ENCODE results near the gene GRIK1. TPM values are rescaled to one million over a fixed set of nuclear protein-coding genes. Genes with fewer than 3 reads are reported as not detected.

GRIK1 gene
- total RNA-seq, 1 donor from 2014 or later, result 3.2 TPM

GRCh38 chr21:29753216-29753615 is 186.6 kb downstream of the GRIK1 start:
- TF ChIP-seq POLR2A (IDR thresholded peaks at IDR 0.05), result no peak
- no peak for TF ChIP-seq POLR2AphosphoS5 (IDR thresholded peaks at IDR 0.05; ENCODE audit: insufficient read depth in 1 of 2, low read depth in 1 of 2)
- no peak for TF ChIP-seq CTCF (IDR thresholded peaks at IDR 0.05)
- Histone ChIP-seq H3K27me3 (no peaks in the 10 kb centered on the region), H3K4me3 (no peak overlapping the region), H3K4me1 (no peaks in the 10 kb centered on the region), H3K36me3 (no peaks in the 10 kb centered on the region), H3K9me3 (no peaks in the 10 kb centered on the region), H3K27ac (no peak overlapping the region)
- no peak for DNase-seq (ENCODE audit: extremely low spot score in 2 of 2)
- intact Hi-C loops (cut with DNase I), result no loop called here

DNA sequence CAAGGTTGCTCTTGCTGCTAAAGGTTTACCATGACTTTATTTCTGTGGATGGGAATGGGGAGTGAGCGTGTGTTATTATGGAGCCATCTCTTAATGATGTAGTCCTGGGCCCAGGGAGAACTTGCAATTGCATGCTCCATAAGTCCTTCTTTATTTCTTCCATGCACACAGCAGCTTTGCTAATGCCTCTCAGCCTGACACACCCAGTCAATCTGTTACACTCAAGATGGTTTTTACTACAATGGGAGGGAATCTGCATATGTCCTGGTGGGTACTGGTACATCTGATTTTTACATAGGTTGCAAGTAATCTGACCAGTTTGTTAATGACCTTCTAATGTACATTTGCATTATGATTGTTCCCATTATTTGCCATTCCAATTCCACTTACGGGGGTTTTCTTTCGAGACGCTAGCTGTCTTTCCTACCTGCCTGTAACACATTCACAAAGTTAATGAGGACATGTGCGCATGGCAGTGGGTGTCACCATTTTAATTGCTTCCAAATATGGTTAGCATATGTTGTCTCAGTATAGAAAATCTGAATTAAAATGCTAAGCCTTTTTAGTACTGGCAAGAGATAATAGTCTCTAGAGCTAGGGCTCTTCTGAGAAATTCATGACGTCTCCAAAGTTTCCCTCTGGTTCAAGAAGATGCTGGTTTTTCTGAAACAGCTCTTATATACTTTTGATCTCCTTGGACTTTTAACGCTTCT is 188.2 kb downstream of the GRIK1 start:
- TF ChIP-seq CTCF (IDR thresholded peaks at IDR 0.05), result no peak
- no peak for TF ChIP-seq POLR2AphosphoS5 (IDR thresholded peaks at IDR 0.05; ENCODE audit: insufficient read depth in 1 of 2, low read depth in 1 of 2)
- no peak for TF ChIP-seq POLR2A (IDR thresholded peaks at IDR 0.05)
- DNase-seq (ENCODE audit: extremely low spot score in 2 of 2), result no peak
- H3K36me3 ChIP-seq, result no peaks in the 10 kb centered on the region
- no peaks in the 10 kb centered on the region for H3K27me3 ChIP-seq
- no peak overlapping the region for H3K27ac ChIP-seq
- H3K4me1 ChIP-seq, result no peaks in the 10 kb centered on the region
- intact Hi-C loops (cut with DNase I), result no loop called here
- no peaks in the 10 kb centered on the region for H3K9me3 ChIP-seq
- H3K4me3 ChIP-seq, result no peak overlapping the region

DNA sequence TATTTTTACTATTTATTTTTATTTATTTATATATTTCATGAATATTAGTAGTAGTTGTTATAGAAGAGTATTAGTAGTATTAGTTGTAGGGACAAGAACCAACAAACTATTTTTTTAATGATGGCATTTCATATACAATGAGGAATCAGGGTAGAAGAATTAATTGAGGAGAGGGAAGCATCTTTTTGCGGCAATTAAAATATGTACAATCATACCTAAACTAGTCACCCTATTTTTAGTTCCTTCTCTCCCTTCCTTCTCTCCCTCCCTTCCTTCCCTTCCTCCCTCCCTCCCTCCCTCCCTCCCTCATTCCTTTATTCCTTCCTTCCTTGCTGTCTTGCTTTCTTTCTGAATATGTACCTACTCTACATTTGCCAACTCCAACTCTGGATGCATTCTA is 189.8 kb downstream of the GRIK1 start:
- Histone ChIP-seq H3K4me3 (no peak overlapping the region), H3K27me3 (no peaks in the 10 kb centered on the region), H3K27ac (no peak overlapping the region), H3K9me3 (no peaks in the 10 kb centered on the region), H3K4me1 (no peaks in the 10 kb centered on the region), H3K36me3 (no peaks in the 10 kb centered on the region)
- TF ChIP-seq CTCF (IDR thresholded peaks at IDR 0.05) (no peak), POLR2AphosphoS5 (IDR thresholded peaks at IDR 0.05; ENCODE audit: insufficient read depth in 1 of 2, low read depth in 1 of 2) (no peak), POLR2A (IDR thresholded peaks at IDR 0.05) (no peak)
- DNase-seq (ENCODE audit: extremely low spot score in 2 of 2), result no peak
- intact Hi-C loops (cut with DNase I), result no loop called here

GRCh38 chr21:29749223-29749622 is 190.6 kb downstream of the GRIK1 start:
- no peaks in the 10 kb centered on the region for H3K9me3 ChIP-seq
- H3K27ac ChIP-seq, result no peak overlapping the region
- intact Hi-C loops (cut with DNase I), result no loop called here
- TF ChIP-seq POLR2A (IDR thresholded peaks at IDR 0.05), result no peak
- TF ChIP-seq POLR2AphosphoS5 (IDR thresholded peaks at IDR 0.05; ENCODE audit: insufficient read depth in 1 of 2, low read depth in 1 of 2), result no peak
- no peak for TF ChIP-seq CTCF (IDR thresholded peaks at IDR 0.05)
- no peak overlapping the region for H3K4me3 ChIP-seq
- no peaks in the 10 kb centered on the region for H3K36me3 ChIP-seq
- H3K27me3 ChIP-seq, result no peaks in the 10 kb centered on the region
- no peak for DNase-seq (ENCODE audit: extremely low spot score in 2 of 2)
- H3K4me1 ChIP-seq, result no peaks in the 10 kb centered on the region

GRCh38 chr21:29748391-29749167 is 191.2 kb downstream of the GRIK1 start:
- intact Hi-C loops (cut with DNase I), result no loop called here
- no peaks in the 10 kb centered on the region for H3K9me3 ChIP-seq

More at GRCh38 chr21:29748391-29749167, 191.2 kb downstream of the GRIK1 start:
- H3K27me3 ChIP-seq, result no peaks in the 10 kb centered on the region
- no peak overlapping the region for H3K4me3 ChIP-seq
- TF ChIP-seq POLR2AphosphoS5 (IDR thresholded peaks at IDR 0.05; ENCODE audit: insufficient read depth in 1 of 2, low read depth in 1 of 2), result no peak
- no peak for TF ChIP-seq POLR2A (IDR thresholded peaks at IDR 0.05)
- TF ChIP-seq CTCF (IDR thresholded peaks at IDR 0.05), result no peak
- no peak for DNase-seq (ENCODE audit: extremely low spot score in 2 of 2)
- H3K27ac ChIP-seq, result no peak overlapping the region
- H3K36me3 ChIP-seq, result no peaks in the 10 kb centered on the region
- H3K4me1 ChIP-seq, result no peaks in the 10 kb centered on the region

All from vagina (tissue), 2 donors.